T-helper 9 cell (primary cell): ENCODE measurements around the gene ZIC3.
"Not testable (repeated sequence)": the region's sequence is repeated elsewhere in the genome, so short reads cannot be mapped to it uniquely, and the experiment has no call there.

Experiments used
- DNase-seq: peaks from one replicate; pipeline ENCODE4 v3.0.0-alpha.2; 2020
- total RNA-seq, 2 donors: gene quantifications; one replicate each; lab custom pipeline; 2026; lab: John Stamatoyannopoulos, UW

Gene ZIC3
- 0 to 0.07 reads per million in 2 donors for total RNA-seq

DNA sequence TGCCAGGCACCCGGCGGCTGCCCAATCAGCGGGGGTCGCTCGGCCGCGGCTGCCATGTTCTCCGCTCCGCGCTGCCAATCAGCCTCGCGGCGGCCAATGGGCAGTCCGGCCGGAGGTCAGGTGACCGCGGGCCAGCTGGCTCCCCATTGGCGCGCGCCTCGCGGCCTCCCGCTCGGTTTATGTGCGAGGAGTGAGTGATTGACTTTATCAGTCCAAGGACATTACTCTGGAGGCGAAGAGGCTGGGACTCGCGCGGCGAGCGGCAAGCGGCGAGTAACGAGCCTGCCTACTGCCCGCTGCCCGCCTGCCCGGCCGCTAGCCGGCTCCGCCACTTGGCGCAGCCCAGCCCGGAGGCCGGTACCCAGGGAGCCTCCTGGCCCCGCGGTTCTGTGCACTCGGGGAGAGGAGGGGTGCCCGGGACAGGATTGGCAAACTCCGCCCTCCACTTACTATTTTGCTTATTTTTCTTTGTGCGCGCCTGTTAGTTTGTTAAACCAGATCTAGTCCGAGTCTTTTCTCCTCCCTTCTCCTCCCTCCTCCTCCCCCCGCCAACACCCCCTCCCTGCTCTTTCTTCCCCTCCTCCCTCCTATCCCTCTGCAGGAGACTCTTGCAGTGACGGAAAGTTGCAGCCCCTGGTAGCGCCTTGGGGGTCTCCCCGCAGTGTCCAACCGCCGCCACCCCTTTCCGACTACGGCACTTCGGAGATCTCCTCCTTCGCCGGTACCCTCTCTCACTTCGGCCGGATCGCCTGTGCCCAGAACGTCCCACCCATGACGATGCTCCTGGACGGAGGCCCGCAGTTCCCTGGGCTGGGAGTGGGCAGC is at the start of gene ZIC3:
ZIC3 (plus strand) TSS at position 207 of the 825 bp plus-strand sequence; CDS start at position 772, 565 bp downstream.
- no peak for DNase-seq

DNA sequence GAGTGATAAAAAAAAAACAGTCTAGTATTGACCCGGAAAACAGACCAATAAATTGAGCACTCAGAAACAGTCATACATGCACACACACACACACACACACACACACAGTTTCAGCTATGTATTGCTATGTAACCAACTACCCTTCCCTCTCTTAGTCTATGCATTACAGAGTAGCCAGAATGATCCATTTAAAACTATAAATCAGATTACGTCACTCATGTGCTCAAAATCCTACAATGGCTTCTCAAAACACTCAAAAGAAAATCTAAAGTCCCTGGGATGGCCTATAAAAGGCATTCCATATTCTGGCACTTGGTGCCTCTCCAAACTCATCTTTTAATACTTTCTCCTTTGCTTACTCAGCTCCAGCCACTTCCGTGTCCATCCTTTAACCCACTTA is 46.5 kb upstream of the ZIC3 start:
- no peak for DNase-seq

DNA sequence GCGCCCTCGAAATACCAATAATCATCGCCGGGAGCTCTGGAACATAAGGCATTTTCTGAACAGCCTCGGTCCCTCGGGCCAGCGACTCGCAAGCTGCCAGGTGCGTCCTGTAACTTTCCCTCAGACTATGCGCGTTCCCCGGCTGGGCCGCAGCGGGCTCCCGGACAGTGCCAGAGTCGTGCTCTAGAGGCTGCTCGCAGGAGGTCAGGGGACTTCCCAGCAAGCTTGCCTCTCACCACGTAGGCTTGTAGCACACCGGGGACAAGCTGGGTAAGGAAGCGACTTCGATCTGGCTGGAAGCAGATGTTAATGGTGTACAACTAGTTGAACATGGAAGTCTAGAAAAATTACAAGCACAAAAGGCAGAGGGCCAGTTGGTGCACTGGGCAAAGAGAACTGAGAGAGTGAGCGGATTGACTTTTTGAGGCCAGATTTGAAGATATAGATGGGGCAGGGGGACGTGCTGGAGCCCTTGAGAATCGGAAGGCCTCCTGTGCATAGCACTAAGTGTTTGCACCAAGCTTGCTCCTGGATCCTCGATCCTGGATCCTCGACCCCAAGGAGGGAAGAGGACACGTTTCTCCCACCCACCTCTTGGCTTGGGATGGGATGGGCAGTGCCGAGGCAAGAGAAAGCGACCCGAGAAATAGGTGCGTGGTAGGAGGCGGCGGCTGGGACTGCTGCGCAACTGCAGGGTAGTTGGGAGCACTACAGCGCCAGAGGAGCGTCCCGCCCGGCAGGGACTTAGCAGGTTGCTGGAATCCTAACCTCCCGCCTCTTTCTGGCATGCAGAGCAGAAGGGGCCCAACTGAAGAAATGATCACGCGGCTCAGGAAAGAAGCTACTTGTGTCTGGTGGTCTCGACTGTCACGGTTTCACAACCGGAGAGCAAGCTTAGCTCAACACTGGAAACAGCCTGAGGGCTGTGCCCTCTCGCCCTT is 19.9 kb upstream of the ZIC3 start:
- DNase-seq, result no peak

DNA sequence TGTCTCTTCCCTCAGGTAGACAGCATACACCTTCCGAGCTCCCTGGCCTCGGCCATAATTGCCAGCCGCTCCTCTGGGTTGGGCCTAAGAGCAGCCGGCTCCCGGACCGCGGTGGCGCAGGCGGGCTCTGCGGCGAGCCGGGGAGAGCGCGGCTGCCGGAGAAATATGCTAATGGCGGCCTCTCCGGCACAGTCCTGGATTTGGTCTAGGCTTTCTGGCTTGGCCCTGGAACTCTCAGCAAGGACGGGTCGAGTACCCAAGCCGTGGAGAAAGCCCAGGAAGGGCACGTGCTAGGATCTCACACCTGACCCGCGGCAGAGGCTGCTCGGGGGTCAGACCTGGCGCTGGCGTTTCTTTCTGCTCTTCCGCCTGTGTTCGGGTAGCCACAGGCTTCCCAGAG is 18.6 kb upstream of the ZIC3 start:
- DNase-seq, result no peak

DNA sequence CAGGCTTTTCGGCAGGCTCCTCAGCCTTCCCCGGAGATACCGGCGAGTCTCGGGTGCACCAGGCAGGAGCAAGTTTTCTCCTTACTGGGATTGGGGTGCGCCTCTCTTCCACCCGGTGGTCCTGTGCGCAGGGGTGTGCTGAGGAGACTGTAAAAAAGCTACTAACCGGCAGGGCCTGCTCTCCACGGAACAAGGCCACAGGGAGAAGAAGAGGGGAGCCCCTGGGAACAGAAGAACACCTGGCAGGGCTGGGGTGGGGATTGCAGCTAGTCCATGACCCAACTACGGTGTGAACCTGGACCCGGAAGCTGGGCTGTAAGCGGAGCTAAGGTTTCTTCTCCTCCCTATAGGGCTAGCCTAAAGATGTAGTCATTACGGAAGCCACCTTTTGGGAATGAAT is 17.7 kb upstream of the ZIC3 start:
- no peak for DNase-seq

DNA sequence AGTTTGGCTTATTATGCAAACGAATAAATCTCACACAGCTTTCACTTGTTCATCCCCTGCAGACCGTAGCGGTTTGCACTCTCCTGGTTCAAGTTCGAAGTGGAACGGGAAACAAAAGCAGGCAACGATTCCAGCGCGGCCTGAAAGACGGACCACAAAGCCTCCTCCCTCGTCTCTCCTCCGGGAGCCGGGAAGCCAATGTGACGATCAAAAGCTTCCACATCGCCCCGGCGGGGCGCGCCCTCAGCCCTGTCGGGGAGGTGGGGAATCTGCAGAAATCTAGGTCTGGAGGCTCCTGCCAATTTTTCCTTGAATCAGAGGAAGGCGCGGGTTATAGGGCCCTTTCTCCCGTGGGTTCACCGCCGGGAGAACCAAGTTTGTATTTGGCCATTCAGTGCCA is 16.9 kb upstream of the ZIC3 start:
- DNase-seq, result no peak

DNA sequence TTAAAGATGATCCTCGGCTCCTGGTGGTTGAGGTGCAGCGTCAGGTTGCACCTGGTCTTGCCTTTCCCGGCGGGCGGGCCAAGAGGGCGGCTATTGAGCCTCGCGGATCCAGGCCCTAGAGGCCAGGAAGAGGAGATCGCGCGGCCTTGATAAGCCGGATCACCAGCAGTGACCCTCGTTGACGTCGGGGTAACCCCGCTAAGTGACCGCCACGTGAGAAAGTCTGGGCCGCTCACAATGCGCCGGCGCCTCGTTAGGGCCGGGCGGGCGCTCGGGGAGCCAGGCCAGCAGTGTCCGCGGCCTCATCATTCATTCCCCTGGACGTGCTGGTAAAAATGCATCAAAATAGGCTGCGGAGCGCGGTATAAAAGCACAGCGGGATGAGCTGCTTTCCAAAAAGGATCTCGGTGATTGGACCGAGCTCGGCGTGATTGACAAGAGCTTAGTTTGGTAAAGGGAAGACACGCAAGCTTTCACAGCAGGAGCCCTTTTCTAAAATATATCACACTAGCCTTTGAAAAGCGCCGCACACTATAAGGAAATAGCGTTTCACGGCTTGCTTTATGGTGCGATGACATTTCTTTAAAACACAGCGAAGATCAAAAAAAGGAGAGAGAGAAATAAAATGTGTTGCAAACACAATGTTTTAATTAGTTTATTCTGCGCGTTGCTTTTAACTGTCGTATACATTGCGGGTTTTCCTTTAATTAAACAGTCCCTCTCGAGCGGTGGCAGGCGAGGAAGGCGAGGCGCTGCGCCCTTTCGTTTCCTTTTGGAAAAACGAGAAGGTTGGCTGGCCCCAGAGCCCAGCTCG is 15.9 kb upstream of the ZIC3 start:
- no peak for DNase-seq

DNA sequence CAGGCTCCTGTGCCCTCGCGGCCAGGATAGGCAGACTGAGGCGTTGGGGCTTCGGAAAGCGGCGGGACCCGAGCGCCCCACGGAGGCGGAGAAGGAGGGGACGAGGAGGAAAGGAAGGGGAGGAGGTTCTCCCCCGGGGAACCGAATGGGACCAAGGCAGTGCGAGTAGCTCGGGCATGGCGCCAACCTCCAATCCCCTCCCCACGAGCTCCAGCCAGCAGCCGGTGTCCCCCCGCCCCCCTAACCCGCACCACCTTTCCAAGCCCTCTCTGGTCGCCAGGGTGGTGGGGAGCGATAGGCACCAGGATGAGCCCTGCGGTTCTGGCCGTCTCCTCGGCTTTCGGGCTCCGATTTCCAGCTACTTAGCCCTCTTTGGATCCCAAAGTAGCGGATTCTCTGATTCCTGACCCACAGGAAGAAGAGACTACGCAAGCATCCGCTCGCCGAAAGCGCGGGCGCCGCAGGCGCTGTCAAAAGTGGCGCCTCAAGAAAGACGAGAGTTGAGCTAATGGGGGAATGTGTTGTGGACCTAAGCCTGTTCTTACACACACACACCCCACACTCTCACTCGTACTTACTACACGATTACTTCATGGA is 15.2 kb upstream of the ZIC3 start:
- DNase-seq, result no peak

DNA sequence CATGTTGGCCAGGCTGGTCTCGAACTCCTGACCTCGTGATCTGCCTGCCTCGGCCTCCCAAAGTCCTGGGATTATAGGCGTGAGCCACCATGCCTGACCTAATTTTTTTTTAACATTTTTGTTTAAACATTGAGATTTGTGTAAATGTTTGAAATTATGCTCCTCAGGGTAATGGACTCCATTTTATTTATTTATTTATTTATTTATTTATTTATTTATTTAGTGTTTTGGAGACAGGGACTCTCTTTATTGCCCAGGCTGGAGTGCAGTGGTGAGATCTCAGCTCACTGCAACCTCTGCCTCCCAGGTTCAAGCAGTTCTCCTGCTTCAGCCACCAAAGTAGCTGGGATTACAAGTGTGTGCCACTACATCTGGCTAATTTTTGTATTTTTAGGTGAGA is 13.8 kb upstream of the ZIC3 start:
- DNase-seq, result not testable (repeated sequence)

DNA sequence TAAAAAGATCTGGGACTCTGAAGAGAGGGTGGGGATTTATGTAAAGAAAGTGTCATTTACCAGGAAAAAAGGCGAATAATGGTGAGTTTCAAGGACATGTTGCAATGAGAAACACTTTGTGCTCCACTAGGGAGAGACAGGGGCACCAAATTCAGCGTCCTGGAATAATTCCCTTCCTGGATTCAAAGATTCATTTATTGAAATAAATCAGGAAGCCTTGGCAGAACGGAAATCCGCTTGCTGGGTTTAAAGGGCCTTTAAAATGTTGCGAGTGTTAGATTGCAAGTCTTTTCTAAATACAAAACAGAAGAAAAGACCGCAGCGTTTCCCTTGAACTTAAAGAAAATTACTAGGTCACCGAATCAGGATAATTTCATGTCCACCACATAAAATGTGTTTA is 3.8 kb upstream of the ZIC3 start:
- no peak for DNase-seq

DNA sequence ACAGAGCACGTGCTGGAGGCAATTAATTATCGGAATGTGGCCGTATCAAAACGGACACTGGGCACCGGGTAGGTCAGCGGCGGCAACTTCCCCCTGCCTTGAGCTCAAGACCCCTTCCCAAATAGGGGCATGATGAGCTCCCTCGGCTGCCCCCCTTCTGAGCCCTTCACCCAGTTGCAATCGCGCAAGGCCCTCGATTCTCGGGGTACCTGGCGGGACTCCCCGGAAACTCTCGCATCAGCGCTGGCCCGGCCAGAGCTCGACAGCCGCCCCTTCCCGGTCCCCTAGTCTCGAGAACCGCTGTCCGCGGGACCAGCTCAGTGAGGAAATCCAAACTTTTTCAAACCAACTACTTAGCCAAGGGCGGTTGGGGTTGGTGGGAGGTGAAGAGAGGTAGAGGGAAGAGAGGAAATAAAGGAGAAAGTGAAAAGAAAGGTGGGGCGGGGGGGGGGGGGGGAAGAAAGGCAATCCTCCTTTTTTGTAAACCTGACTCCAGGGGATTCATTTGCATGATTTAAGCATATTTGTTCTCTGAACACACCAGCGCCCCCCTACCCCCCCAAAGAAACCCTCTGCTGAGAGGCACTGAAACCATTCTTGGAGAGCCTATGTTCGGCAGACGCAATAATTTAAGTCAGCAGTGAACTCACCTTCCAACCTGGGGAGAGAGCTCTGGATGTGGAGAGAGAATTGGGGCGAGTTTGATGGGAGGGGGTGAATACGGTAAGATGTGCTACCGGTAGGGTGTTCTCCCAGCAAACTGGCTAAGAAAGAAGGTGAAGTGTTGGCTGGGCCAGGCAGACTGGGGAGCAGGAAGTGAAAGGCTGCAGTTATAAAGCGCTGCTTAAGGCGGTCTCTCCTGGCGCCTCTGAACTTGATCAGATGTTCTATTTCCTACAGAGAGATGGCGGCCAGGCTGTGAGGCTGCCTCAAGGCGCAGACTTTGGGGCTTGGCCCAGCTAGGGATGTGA is 2.0 kb upstream of the ZIC3 start:
- DNase-seq, result no peak

DNA sequence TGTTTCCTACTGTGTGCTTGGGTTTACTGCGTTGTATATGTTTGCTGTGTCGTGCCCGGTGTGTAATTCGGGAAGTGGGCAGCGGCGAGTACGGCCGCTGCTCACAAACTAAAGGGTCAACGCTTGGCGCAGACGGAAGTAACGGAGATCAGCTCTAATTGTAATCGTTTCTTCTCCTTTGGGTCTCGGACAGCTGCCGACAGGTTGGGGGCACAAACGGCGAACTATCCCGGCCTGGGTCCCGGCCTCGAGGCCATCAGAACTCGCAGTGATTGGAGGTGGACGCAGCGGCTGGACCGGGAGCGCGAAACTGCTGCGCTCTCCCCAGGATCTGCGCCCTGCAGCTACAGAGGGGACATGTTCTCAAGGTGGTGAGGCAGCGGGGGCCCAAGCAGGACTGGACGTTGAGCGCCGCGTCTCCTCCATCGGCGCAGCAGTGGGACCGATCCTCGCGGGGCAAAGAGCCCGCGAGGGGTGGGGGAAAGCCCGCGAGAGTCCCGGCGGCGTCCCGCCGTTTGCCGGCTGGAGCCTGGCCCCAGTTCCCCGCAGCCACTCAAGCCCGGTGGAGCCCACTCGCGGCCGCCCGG is 516 bp upstream of the ZIC3 start:
- no peak for DNase-seq

DNA sequence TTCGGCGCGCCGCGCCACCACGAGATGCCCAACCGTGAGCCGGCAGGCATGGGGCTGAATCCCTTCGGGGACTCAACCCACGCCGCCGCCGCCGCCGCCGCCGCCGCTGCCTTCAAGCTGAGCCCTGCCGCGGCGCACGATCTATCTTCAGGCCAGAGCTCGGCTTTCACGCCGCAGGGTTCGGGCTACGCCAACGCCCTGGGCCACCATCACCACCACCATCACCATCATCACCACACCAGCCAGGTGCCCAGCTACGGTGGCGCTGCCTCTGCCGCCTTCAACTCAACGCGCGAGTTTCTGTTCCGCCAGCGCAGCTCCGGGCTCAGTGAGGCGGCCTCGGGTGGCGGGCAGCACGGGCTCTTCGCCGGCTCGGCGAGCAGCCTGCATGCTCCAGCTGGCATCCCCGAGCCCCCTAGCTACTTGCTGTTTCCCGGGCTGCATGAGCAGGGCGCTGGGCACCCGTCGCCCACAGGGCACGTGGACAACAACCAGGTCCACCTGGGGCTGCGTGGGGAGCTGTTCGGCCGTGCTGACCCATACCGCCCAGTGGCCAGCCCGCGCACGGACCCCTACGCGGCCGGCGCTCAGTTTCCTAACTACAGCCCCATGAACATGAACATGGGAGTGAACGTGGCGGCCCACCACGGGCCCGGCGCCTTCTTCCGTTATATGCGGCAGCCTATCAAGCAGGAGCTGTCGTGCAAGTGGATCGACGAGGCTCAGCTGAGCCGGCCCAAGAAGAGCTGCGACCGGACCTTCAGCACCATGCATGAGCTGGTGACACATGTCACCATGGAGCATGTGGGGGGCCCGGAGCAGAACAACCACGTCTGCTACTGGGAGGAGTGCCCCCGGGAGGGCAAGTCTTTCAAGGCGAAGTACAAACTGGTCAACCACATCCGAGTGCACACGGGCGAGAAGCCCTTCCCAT is 1.1 kb downstream of the ZIC3 start:
- no peak for DNase-seq

DNA sequence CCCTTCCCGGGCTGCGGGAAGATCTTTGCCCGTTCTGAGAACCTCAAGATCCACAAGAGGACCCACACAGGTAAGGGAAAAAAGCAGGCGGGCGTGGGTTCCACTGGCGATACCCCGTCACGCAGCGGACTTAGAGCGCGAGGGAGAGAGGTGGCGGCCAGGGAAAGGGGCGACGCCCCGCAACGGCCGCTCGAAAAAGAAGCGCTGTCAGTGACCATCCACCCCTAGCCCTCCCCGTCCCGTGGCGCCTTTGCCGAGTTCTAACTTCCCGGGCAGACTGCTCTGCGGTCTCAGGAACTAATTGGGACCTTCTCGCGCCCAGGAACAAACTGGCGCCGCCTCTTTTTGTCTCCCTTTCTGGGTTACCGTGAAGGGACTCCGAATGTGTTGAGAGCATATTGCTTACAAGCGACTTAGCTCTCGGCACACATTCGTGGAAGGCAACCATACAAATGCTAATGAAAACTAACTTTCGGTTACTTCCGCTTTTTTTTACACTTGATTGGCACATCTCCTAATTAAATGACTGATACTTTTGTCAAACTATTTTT is 1.8 kb downstream of the ZIC3 start:
- DNase-seq, result no peak

DNA sequence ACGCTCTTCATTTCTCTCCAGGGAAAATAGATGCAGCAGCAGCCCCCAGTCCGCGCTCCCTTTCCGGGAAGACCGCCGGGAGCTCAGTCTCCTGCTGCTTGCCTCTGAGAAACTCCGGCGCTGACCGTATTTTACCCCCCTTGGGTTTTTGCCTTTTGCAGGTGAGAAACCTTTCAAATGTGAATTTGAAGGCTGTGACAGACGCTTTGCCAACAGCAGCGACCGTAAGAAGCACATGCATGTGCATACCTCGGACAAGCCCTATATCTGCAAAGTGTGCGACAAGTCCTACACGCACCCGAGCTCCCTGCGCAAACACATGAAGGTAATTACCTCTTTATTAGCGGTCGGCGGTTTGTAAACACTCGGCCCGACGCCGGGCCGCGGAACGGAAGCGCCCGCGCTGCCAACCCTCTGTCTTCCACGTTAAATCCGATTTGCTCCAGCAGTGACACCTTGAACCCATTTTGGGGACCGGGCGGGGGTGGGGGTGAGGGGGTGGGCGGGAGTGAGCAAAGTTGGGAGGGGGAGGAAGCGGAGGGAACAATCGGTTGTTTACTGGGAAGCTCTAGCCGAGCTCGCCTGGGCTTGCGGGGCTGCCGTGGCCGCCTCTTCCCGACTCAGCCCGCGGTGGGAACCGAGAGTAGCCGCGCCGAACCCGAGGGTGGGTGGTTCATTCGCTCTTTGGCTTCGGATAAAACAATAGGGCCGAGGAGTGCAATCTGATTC is 3.0 kb downstream of the ZIC3 start:
- DNase-seq, result no peak

DNA sequence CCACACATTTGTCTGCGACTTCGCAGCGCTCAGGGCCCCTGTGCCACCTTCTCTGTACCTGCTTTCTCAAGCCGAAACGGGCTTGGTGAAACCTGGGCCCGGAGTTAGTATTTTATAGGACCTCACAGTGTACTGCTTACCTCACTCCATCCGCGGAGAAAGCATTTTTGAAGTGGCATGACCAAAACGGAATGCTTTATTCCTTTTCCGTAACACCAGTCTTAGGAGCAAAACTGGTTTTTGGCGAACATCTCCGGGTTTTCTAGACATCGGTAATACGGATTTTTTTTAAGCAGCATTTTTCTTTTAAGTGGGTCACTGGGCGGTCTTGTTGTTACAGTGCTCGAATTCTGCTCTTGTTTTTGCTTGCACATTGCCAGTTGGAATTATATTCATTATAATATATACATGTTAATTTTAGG is 3.6 kb downstream of the ZIC3 start:
- DNase-seq, result no peak

DNA sequence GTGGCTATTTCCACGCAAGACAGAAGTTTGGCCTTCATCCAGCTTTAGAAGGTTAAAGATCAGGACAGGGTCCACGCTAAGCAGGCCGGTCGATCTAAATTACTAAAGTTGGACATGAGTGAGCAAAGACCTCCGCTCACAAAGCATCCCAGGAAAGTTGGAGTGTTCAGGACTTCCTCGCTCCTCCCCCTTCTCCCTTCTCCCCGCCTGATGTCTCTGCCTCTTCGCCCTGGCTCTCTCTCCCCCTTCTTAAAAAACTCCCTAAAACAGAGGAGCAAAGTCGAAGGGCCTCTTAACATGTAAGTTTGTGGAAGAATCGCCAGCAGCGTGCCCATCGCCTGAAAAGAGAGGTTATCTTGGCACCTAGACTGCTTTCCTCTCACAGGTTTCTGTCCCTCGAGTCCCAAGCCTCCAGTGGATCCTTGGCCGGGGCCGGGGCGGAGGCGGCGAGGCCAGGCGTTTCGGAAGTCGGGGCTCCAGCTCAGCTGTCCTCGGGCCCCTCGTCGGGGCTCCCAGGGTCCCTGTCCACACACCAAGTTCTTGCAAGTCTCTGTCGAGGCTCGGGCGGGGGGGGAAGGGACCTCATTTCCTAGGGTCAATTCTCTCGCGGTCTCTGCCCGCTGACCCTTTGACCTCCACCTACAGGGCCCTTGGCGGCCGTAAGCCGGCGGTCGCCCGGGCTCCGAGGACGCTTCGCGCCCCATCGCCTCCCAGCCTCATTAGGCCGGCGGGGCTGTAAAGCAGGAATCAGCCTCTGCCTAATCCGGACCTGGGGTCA is 7.6 kb downstream of the ZIC3 start:
- DNase-seq, result no peak
